ENCODE measurements around the gene PRM1. TPM values are rescaled to one million over a fixed set of nuclear protein-coding genes. Genes with fewer than 3 reads are reported as not detected.
A peak's percentile ranks its signal among the peaks of the same experiment; 100 is the strongest.

PRM1 gene
- total and polyA plus RNA-seq, 2 of the 13 experiments (the other 11 are each of a cell fraction or from before 2014, with no cell fraction given): not detected

- TF ChIP-seq PAF1 (CRISPR knock-in tag; IDR thresholded peaks at IDR 0.05): no peak
- TF ChIP-seq ZNF17 (CRISPR knock-in tag; IDR thresholded peaks at IDR 0.05): no peak
- peak; percentile 74; the same call in 1 of the 2 replicates for TF ChIP-seq ZNF329 (CRISPR knock-in tag; IDR thresholded peaks at IDR 0.05; ENCODE audit: low read depth)
- TF ChIP-seq ZNF83 (CRISPR knock-in tag; IDR thresholded peaks at IDR 0.05; ENCODE audit: borderline replicate concordance): peak; percentile 56; the same call in 1 of the 2 replicates
- TF ChIP-seq ZNF20 (CRISPR knock-in tag; IDR thresholded peaks at IDR 0.05): no peak
- no peak for TF ChIP-seq ZNF136 (CRISPR knock-in tag; IDR thresholded peaks at IDR 0.05; ENCODE audit: low read depth)
- TF ChIP-seq, protein P1, sequence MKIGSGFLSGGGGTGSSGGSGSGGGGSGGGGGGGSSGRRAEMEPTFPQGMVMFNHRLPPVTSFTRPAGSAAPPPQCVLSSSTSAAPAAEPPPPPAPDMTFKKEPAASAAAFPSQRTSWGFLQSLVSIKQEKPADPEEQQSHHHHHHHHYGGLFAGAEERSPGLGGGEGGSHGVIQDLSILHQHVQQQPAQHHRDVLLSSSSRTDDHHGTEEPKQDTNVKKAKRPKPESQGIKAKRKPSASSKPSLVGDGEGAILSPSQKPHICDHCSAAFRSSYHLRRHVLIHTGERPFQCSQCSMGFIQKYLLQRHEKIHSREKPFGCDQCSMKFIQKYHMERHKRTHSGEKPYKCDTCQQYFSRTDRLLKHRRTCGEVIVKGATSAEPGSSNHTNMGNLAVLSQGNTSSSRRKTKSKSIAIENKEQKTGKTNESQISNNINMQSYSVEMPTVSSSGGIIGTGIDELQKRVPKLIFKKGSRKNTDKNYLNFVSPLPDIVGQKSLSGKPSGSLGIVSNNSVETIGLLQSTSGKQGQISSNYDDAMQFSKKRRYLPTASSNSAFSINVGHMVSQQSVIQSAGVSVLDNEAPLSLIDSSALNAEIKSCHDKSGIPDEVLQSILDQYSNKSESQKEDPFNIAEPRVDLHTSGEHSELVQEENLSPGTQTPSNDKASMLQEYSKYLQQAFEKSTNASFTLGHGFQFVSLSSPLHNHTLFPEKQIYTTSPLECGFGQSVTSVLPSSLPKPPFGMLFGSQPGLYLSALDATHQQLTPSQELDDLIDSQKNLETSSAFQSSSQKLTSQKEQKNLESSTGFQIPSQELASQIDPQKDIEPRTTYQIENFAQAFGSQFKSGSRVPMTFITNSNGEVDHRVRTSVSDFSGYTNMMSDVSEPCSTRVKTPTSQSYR (CRISPR knock-in tag; IDR thresholded peaks at IDR 0.05; ENCODE audit: borderline replicate concordance): peak; percentile 70; the same call in 1 of the 2 replicates
- TF ChIP-seq MNT (IDR thresholded peaks at IDR 0.05): no peak
- TF ChIP-seq ZNF746 (CRISPR knock-in tag; IDR thresholded peaks at IDR 0.05): 0 out of 2 replicates have a peak, but pooled peaks have one; percentile 64
- TF ChIP-seq ZNF530 (CRISPR knock-in tag; IDR thresholded peaks at IDR 0.05; ENCODE audit: low read depth): no peak
- TF ChIP-seq CERS6 (CRISPR knock-in tag; IDR thresholded peaks at IDR 0.05): no peak
- TF ChIP-seq ZNF788 (CRISPR knock-in tag; IDR thresholded peaks at IDR 0.05; ENCODE audit: borderline replicate concordance): peak; percentile 31
- TF ChIP-seq ZHX1 (CRISPR knock-in tag; IDR thresholded peaks at IDR 0.05; ENCODE audit: low read depth): no peak
- TF ChIP-seq, protein P2, sequence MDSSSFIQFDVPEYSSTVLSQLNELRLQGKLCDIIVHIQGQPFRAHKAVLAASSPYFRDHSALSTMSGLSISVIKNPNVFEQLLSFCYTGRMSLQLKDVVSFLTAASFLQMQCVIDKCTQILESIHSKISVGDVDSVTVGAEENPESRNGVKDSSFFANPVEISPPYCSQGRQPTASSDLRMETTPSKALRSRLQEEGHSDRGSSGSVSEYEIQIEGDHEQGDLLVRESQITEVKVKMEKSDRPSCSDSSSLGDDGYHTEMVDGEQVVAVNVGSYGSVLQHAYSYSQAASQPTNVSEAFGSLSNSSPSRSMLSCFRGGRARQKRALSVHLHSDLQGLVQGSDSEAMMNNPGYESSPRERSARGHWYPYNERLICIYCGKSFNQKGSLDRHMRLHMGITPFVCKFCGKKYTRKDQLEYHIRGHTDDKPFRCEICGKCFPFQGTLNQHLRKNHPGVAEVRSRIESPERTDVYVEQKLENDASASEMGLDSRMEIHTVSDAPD (CRISPR knock-in tag; IDR thresholded peaks at IDR 0.05): 0 out of 2 replicates have a peak, but pooled peaks have one; percentile 51
- no peak for TF ChIP-seq AKAP8 (CRISPR knock-in tag; IDR thresholded peaks at IDR 0.05)
- no peak for TF ChIP-seq THYN1 (CRISPR knock-in tag; IDR thresholded peaks at IDR 0.05; ENCODE audit: borderline replicate concordance, low read depth)
- no peak for TF ChIP-seq NFATC3 (CRISPR knock-in tag; IDR thresholded peaks at IDR 0.05)
- TF ChIP-seq ZNF496 (CRISPR knock-in tag; IDR thresholded peaks at IDR 0.05; ENCODE audit: insufficient replicate concordance): no peak
- TF ChIP-seq ZNF629 (CRISPR knock-in tag; conservative IDR thresholded peaks at IDR 0.05): peak; percentile 49; the same call in 1 of the 2 replicates
Measured at GRCh38 chr16:11308493-11309283, 27.6 kb upstream of the PRM1 start (continued).
